Neural cell (in vitro differentiated cells): Measurements from ENCODE around the gene SLC2A1. TPM values are rescaled to one million over a fixed set of nuclear protein-coding genes. Genes with fewer than 3 reads are reported as not detected.

Experiments
- H2AFZ ChIP-seq: fragments of 200-600, 300-800 bp; sonication (generic), shearing (Covaris generic); 2 replicates; pipeline ENCODE4 v1.6.0; 2014; ENCODE audit warnings: low read depth, mild to moderate bottlenecking, antibody characterized with exemption, low read length, moderate library complexity
- H3F3A ChIP-seq: fragments of 200-600 bp; shearing (Covaris generic); 2 replicates; pipeline ENCODE4 v1.6.1; 2016; ENCODE audit warnings: mild to moderate bottlenecking, moderate library complexity, mixed read lengths, antibody characterized with exemption, low read length; ENCODE audit not compliant: insufficient read depth, poor library complexity, severe bottlenecking
- H3K27ac ChIP-seq: fragments of 200-600, 300-800 bp; sonication (generic), shearing (Covaris generic); 2 replicates; pipeline ENCODE4 v1.5.1; 2014; ENCODE audit warnings: mild to moderate bottlenecking, low read length, moderate library complexity
- H3K27me3 ChIP-seq: fragments of 300-800, 200-600 bp; sonication (generic), shearing (Covaris generic); 2 replicates; pipeline ENCODE4 v1.6.0; 2014; ENCODE audit warnings: mild to moderate bottlenecking, low read depth, low read length, moderate library complexity; ENCODE audit not compliant: insufficient read depth
- H3K36me3 ChIP-seq: fragments of 300-800, 200-600 bp; sonication (generic), shearing (Covaris generic); 2 replicates; pipeline ENCODE4 v1.5.1; 2014; ENCODE audit warnings: mild to moderate bottlenecking, antibody characterized with exemption, low read length, moderate library complexity; ENCODE audit not compliant: insufficient read depth
- H3K4me2 ChIP-seq: fragments of 300-800, 200-600 bp; sonication (generic), shearing (Covaris generic); 2 replicates; pipeline ENCODE4 v1.6.0; 2014; ENCODE audit warnings: mild to moderate bottlenecking, low read length
- H3K4me3 ChIP-seq: fragments of 300-800, 200-600 bp; sonication (generic), shearing (Covaris generic); 2 replicates; pipeline ENCODE4 v1.5.1; 2014; ENCODE audit warnings: mild to moderate bottlenecking, low read length, moderate library complexity
- H3K79me2 ChIP-seq: fragments of 200-600 bp; shearing (Covaris generic); replicated peaks from 2 replicates; pipeline ENCODE4 v1.6.0; 2014; ENCODE audit warnings: mild to moderate bottlenecking, low read length, moderate library complexity; ENCODE audit not compliant: insufficient read depth
- H3K9ac ChIP-seq: fragments of 300-800, 200-600 bp; sonication (generic), shearing (Covaris generic); 2 replicates; pipeline ENCODE4 v1.6.1; 2016; ENCODE audit warnings: mild to moderate bottlenecking, low read length, mixed read lengths
- H3K9me2 ChIP-seq: fragments of 200-600 bp; shearing (Covaris generic); 2 replicates; pipeline ENCODE4 v1.6.1; 2016; ENCODE audit warnings: mild to moderate bottlenecking, low read length, mixed read lengths; ENCODE audit not compliant: insufficient read depth
- H3K9me3 ChIP-seq: fragments of 200-600, 300-800 bp; sonication (generic), shearing (Covaris generic); 2 replicates; pipeline ENCODE4 v1.6.1; 2016; ENCODE audit warnings: mild to moderate bottlenecking, mixed run types, low read length, moderate library complexity, mixed read lengths
- H4K20me1 ChIP-seq: fragments of 200-600 bp; shearing (Covaris generic); 2 replicates; pipeline ENCODE4 v1.6.1; 2016; ENCODE audit warnings: mild to moderate bottlenecking, mixed run types; ENCODE audit not compliant: insufficient read depth
- EP300 ChIP-seq: fragments of 450-650 bp; conservative IDR thresholded peaks from 2 replicates; pipeline ENCODE4 v1.6.1; 2014; ENCODE audit warnings: antibody characterized with exemption, mild to moderate bottlenecking, moderate library complexity; ENCODE audit not compliant: poor library complexity, severe bottlenecking
- EZH2 ChIP-seq: fragments of 200-600, 300-800 bp; shearing (Covaris generic), sonication (generic); IDR thresholded peaks from 2 replicates; pipeline ENCODE4 v1.6.1; 2014; ENCODE audit warnings: antibody characterized with exemption, low read length, borderline replicate concordance, mild to moderate bottlenecking; ENCODE audit not compliant: insufficient read depth, poor library complexity, severe bottlenecking
- MXI1 ChIP-seq: fragments of 450-650 bp; conservative IDR thresholded peaks from 2 replicates; pipeline ENCODE4 v1.6.1; 2014; ENCODE audit warnings: antibody characterized with exemption, mild to moderate bottlenecking; ENCODE audit not compliant: poor library complexity, severe bottlenecking
- POLR2AphosphoS5 ChIP-seq: IDR thresholded peaks from 2 replicates; pipeline ENCODE4 v1.6.1; 2012
- RAD21 ChIP-seq: fragments of 450-650 bp; conservative IDR thresholded peaks from 2 replicates; pipeline ENCODE4 v1.6.1; 2014; ENCODE audit warnings: antibody characterized with exemption, mild to moderate bottlenecking, moderate library complexity
- REST ChIP-seq: IDR thresholded peaks from 2 replicates; pipeline ENCODE4 v1.6.1; 2012; ENCODE audit warnings: borderline replicate concordance
- SMC3 ChIP-seq: fragments of 450-650 bp; conservative IDR thresholded peaks from 2 replicates; pipeline ENCODE4 v1.6.1; 2014; ENCODE audit warnings: antibody characterized with exemption, mild to moderate bottlenecking, moderate library complexity; ENCODE audit not compliant: poor library complexity
- TAF1 ChIP-seq: IDR thresholded peaks from 2 replicates; pipeline ENCODE4 v1.6.1; 2012; ENCODE audit warnings: low read depth
- polyA plus RNA-seq: library from polyadenylated mRNA; depleted of rRNA; stranded (reverse); fragments of >200 nt; gene quantifications from 2 replicates; pipeline ENCODE4 v1.2.3, GENCODE V29; 2014
- TF ChIP-seq, protein P1 (sequence below): fragments of 450-650 bp; IDR thresholded peaks from 2 replicates; pipeline ENCODE4 v1.5.1; 2014; ENCODE audit warnings: antibody characterized with exemption, mild to moderate bottlenecking, moderate library complexity; ENCODE audit not compliant: poor library complexity, severe bottlenecking

The SLC2A1 gene
- polyA plus RNA-seq, 1 donor from 2014 or later, result 39.4 TPM

GRCh38 chr1:42927274-42927841 lies 31.3 kb downstream of the SLC2A1 start:
- Histone ChIP-seq H3K79me2 (no peaks in the 10 kb centered on the region), H3K9me3 (no peaks in the 10 kb centered on the region), H4K20me1 (no peaks in the 10 kb centered on the region), H3K4me2 (no peak overlapping the region), H3F3A (peaks cover 10% of the 10 kb centered on the region), H3K9ac (no peak overlapping the region), H3K27ac (no peak overlapping the region), H3K36me3 (peaks cover 4% of the 10 kb centered on the region), H3K9me2 (no peaks in the 10 kb centered on the region), H2AFZ (no peak overlapping the region), H3K4me3 (no peak overlapping the region), H3K27me3 (no peaks in the 10 kb centered on the region)
- TF ChIP-seq SMC3 (no peak), REST (no peak), MXI1 (no peak), EZH2 (no peak), POLR2AphosphoS5 (no peak), TAF1 (no peak), RAD21 (no peak), EP300 (no peak)
- TF ChIP-seq, protein P1, sequence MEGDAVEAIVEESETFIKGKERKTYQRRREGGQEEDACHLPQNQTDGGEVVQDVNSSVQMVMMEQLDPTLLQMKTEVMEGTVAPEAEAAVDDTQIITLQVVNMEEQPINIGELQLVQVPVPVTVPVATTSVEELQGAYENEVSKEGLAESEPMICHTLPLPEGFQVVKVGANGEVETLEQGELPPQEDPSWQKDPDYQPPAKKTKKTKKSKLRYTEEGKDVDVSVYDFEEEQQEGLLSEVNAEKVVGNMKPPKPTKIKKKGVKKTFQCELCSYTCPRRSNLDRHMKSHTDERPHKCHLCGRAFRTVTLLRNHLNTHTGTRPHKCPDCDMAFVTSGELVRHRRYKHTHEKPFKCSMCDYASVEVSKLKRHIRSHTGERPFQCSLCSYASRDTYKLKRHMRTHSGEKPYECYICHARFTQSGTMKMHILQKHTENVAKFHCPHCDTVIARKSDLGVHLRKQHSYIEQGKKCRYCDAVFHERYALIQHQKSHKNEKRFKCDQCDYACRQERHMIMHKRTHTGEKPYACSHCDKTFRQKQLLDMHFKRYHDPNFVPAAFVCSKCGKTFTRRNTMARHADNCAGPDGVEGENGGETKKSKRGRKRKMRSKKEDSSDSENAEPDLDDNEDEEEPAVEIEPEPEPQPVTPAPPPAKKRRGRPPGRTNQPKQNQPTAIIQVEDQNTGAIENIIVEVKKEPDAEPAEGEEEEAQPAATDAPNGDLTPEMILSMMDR, result no peak

- Histone ChIP-seq H3K27me3 (no peaks in the 10 kb centered on the region), H3K27ac (no peak overlapping the region), H3K9ac (no peak overlapping the region), H4K20me1 (no peaks in the 10 kb centered on the region), H3K4me3 (no peak overlapping the region), H3K9me3 (no peaks in the 10 kb centered on the region), H2AFZ (no peak overlapping the region), H3F3A (peaks cover 10% of the 10 kb centered on the region), H3K4me2 (no peak overlapping the region), H3K36me3 (peaks cover 4% of the 10 kb centered on the region), H3K79me2 (no peaks in the 10 kb centered on the region), H3K9me2 (no peaks in the 10 kb centered on the region)
- no peak for TF ChIP-seq POLR2AphosphoS5
- TF ChIP-seq REST, result no peak
- no peak for TF ChIP-seq TAF1
Observed at GRCh38 chr1:42926879-42927242, 31.8 kb downstream of the SLC2A1 start.
